ENCODE data around the gene HYAL3. TPM values are rescaled to one million over a fixed set of nuclear protein-coding genes. Genes with fewer than 3 reads are reported as not detected.
A peak's percentile ranks its signal among the peaks of the same experiment; 100 is the strongest.

The HYAL3 gene
- total and polyA plus RNA-seq, 2 of the 13 experiments (the other 11 are each of a cell fraction or from before 2014, with no cell fraction given) = 5.5 to 10.4 TPM

DNA sequence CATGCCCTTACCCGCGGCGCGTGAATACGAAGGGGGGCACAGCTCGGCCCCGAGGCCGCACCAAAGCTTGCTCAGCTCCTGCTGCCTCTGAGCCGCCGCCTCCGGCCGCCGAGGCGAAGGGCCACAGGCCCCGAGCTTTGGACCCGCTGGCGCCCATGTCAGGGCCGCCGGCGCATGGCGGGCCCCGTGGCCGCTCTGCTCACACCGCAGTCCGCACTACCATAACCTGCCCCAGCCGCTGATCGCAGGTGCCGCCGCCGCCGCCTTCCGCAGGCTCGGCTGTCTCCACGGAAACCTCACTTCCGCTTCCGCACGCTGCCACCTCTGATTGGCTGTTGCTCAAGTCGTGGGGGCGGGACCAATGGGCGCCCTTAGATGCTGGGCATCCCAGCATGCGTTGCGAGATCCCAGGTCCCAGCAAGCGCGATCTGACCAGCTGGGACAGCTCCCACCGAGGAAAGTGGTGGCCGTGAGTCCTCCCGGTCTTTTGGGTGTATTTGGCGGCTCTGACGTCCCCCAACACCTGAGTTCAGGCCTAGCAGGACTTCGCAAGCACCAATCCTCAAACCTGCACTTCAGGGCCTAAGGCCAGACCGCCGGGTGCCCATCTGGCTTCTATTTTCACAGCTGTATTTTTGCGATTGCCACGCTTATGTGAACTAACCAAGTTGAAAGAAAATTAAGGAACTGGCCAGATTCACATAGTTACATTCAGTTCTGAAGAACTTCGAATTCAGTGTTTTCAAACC lies 28.9 kb upstream of the HYAL3 start, which contains the start of gene TUSC2 (continued):
- TF ChIP-seq GATA4 (IDR thresholded peaks at IDR 0.05; ENCODE audit: borderline replicate concordance, low read depth) = peak; percentile 59; the same call in 1 of the 2 replicates
- TF ChIP-seq ZNF772 (CRISPR knock-in tag; IDR thresholded peaks at IDR 0.05) = peak; percentile 56; the same call in 1 of the 2 replicates
- TF ChIP-seq, protein P1, sequence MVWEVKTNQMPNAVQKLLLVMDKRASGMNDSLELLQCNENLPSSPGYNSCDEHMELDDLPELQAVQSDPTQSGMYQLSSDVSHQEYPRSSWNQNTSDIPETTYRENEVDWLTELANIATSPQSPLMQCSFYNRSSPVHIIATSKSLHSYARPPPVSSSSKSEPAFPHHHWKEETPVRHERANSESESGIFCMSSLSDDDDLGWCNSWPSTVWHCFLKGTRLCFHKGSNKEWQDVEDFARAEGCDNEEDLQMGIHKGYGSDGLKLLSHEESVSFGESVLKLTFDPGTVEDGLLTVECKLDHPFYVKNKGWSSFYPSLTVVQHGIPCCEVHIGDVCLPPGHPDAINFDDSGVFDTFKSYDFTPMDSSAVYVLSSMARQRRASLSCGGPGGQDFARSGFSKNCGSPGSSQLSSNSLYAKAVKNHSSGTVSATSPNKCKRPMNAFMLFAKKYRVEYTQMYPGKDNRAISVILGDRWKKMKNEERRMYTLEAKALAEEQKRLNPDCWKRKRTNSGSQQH (CRISPR knock-in tag; IDR thresholded peaks at IDR 0.05; ENCODE audit: low read depth) = no peak
- TF ChIP-seq RERE (CRISPR knock-in tag; IDR thresholded peaks at IDR 0.05; ENCODE audit: low read depth) = peak; percentile 46; the same call in 1 of the 2 replicates
- TF ChIP-seq ARHGAP35 (CRISPR knock-in tag; IDR thresholded peaks at IDR 0.05; ENCODE audit: borderline replicate concordance) = no peak
- TF ChIP-seq, protein P2, sequence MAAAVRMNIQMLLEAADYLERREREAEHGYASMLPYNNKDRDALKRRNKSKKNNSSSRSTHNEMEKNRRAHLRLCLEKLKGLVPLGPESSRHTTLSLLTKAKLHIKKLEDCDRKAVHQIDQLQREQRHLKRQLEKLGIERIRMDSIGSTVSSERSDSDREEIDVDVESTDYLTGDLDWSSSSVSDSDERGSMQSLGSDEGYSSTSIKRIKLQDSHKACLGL (CRISPR knock-in tag; IDR thresholded peaks at IDR 0.05) = peak; percentile 74; the same call in 1 of the 2 replicates
- 0 out of 2 replicates have a peak, but pooled peaks have one; percentile 62 for TF ChIP-seq KLF12 (CRISPR knock-in tag; IDR thresholded peaks at IDR 0.05; ENCODE audit: borderline replicate concordance)
- TF ChIP-seq ZFP41 (CRISPR knock-in tag; IDR thresholded peaks at IDR 0.05; ENCODE audit: borderline replicate concordance) = no peak
- TF ChIP-seq CREM (IDR thresholded peaks at IDR 0.05) = peak; percentile 74
- TF ChIP-seq CREM (CRISPR knock-in tag; IDR thresholded peaks at IDR 0.05) = no peak
- 0 out of 2 replicates have a peak, but pooled peaks have one; percentile 12 for TF ChIP-seq ZBTB2 (CRISPR knock-in tag; IDR thresholded peaks at IDR 0.05; ENCODE audit: low read depth)
- no peak for TF ChIP-seq ZBTB14 (CRISPR knock-in tag; IDR thresholded peaks at IDR 0.05)
- no peak for TF ChIP-seq ZC3H4 (CRISPR knock-in tag; IDR thresholded peaks at IDR 0.05; ENCODE audit: borderline replicate concordance)
- TF ChIP-seq NFE2L2 (IDR thresholded peaks at IDR 0.05; ENCODE audit: low read length) = no peak
- TF ChIP-seq ZFP36L1 (CRISPR knock-in tag; IDR thresholded peaks at IDR 0.05) = no peak
